Breast epithelium (tissue), 4 donors: ENCODE results near the gene SPOCK1. TPM values are rescaled to one million over a fixed set of nuclear protein-coding genes. Genes with fewer than 3 reads are reported as not detected.
A peak's percentile ranks its signal among the peaks of the same experiment; 100 is the strongest.

Experiments used
- DNase-seq, 2 donors: peaks; one replicate each; pipeline ENCODE4 v3.0.0-alpha.2; 2019; ENCODE audit warnings: low spot score in 2 of 2
- H3K27ac ChIP-seq, 2 donors: fragments of 200-600 bp; sonication (generic) in 1 of 2; one replicate each; pipeline ENCODE4 v1.5.1; 2016 to 2019; ENCODE audit warnings: mild to moderate bottlenecking in 1 of 2
- H3K27me3 ChIP-seq, 2 donors: fragments of 200-600 bp; sonication (generic) in 1 of 2; one replicate each; pipeline versions ENCODE4 v1.5.1 to v1.6.0; 2017 to 2019; ENCODE audit warnings: control low read depth in 1 of 2, mild to moderate bottlenecking in 1 of 2
- H3K36me3 ChIP-seq: fragments of 200-600 bp; one replicate; pipeline ENCODE4 v1.5.1; 2019
- H3K4me1 ChIP-seq, 2 donors: fragments of 200-600 bp; sonication (generic); one replicate each; pipeline ENCODE4 v1.5.1; 2016 to 2019; ENCODE audit warnings: control low read depth in 1 of 2
- H3K4me3 ChIP-seq, 3 donors: fragments of 200-600 bp; sonication (generic); 1 replicate in 2 of 3; 2 replicates in 1 of 3; pipeline ENCODE4 v1.5.1; 2016 to 2019; ENCODE audit warnings: mild to moderate bottlenecking in 3 of 3, moderate library complexity in 2 of 3
- H3K9me3 ChIP-seq, 2 donors: fragments of 200-600 bp; sonication (generic) in 1 of 2; one replicate each; pipeline ENCODE4 v1.5.1; 2016 to 2019; ENCODE audit warnings: control low read depth in 1 of 2
- POLR2A ChIP-seq: fragments of 450-650 bp; IDR thresholded peaks from one replicate; pipeline ENCODE4 v1.6.1; 2016; ENCODE audit warnings: antibody characterized with exemption, mild to moderate bottlenecking, moderate library complexity
- POLR2AphosphoS5 ChIP-seq, 3 donors: sonication (generic); formaldehyde crosslinking; IDR thresholded peaks; one replicate each; pipeline ENCODE4 v1.6.1; 2017; ENCODE audit warnings: antibody characterized with exemption in 3 of 3
- intact Hi-C: fragments of 100-400 bp; cut with DNase I; formaldehyde crosslinking; loops from one replicate; pipeline ENCODE4 v1.15.1; 2023; ENCODE audit warnings: low total_unique reads
- total RNA-seq, 3 donors: library from RNA; depleted of rRNA; stranded (reverse); fragments of >200 nt; gene quantifications; one replicate each; pipeline ENCODE4 v1.1.0, GENCODE V29; 2016
- TF ChIP-seq, protein P1 (sequence below), 3 donors: fragments of 450-650 bp; IDR thresholded peaks; one replicate each; pipeline ENCODE4 v1.5.1; 2016 to 2017; ENCODE audit warnings: antibody characterized with exemption in 3 of 3, mild to moderate bottlenecking in 3 of 3, moderate library complexity in 3 of 3

Gene SPOCK1
- total RNA-seq, 3 donors from 2014 or later, result 14.5 to 52.0 (median 24.3) TPM

DNA sequence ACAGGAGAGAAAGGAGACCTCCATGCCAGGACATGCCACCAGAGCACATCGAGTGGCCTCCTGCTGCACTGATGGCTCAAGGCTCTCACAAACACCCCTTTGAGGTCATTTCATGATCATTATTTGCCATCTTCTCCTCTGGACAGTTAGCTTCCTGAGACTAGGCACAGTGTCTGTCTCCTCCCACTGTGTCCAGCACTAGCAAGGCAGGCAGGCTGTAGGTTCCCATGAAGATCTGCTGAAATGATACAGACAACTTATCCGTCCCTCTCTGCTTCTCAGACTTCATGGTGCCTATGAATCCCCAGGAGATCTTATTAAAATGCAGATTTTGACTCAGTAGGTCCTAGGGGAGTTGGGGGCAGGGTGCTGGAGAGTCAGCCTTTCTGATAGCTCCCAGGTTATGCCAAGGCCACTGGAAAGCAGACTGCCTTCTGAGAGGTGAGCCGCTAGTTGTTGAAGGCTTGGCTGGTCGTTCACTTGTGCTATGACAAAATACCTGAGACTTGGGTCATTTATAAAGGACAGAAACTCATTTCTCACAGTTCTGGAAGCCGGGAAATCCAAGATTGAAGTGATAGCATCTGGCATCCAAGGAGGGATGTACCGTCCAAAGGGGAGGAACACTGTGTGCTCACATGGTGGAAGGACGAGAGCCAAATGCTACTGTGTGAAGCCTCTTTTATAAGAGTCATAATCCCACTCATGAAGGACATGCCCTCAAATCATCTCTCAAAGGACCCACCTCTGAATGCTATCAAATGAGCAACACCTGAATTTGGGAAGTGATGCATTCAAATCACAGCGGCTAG is 183.4 kb downstream of the SPOCK1 start:
- intact Hi-C loops, result no loop called here
- no peak for DNase-seq
- Histone ChIP-seq H3K9me3 (no peaks in the 10 kb centered on the region), H3K36me3 (no peaks in the 10 kb centered on the region), H3K4me1 (no peaks in the 10 kb centered on the region), H3K4me3 (no peak overlapping the region), H3K27ac (no peak overlapping the region), H3K27me3 (no peaks in the 10 kb centered on the region)
- TF ChIP-seq POLR2AphosphoS5 (IDR thresholded peaks at IDR 0.05), result peak in 1 of 3 donors; percentile 46
- TF ChIP-seq, protein P1, sequence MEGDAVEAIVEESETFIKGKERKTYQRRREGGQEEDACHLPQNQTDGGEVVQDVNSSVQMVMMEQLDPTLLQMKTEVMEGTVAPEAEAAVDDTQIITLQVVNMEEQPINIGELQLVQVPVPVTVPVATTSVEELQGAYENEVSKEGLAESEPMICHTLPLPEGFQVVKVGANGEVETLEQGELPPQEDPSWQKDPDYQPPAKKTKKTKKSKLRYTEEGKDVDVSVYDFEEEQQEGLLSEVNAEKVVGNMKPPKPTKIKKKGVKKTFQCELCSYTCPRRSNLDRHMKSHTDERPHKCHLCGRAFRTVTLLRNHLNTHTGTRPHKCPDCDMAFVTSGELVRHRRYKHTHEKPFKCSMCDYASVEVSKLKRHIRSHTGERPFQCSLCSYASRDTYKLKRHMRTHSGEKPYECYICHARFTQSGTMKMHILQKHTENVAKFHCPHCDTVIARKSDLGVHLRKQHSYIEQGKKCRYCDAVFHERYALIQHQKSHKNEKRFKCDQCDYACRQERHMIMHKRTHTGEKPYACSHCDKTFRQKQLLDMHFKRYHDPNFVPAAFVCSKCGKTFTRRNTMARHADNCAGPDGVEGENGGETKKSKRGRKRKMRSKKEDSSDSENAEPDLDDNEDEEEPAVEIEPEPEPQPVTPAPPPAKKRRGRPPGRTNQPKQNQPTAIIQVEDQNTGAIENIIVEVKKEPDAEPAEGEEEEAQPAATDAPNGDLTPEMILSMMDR (IDR thresholded peaks at IDR 0.05), result no peak
- no peak for TF ChIP-seq POLR2A

DNA sequence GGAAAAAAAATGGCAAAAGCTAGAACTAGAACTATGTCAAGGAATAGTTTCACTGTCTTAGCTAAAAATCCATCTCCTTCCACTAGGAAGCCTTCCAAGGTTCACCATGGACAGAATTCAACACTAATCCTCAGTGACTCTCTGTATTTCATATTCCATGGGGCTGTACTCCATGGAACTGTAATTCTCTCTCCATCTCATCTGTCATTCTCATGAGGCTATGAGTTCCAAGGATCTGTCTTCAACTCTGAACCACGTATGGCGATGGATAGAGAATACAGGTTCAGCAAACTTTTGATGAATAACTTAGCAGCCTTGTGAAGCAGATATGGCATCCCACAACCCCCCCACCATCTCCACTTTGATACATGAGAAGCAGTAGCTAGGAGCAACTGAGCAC is 184.0 kb downstream of the SPOCK1 start:
- Histone ChIP-seq H3K9me3 (no peaks in the 10 kb centered on the region), H3K4me1 (no peaks in the 10 kb centered on the region), H3K27ac (no peak overlapping the region), H3K4me3 (no peak overlapping the region), H3K36me3 (no peaks in the 10 kb centered on the region), H3K27me3 (no peaks in the 10 kb centered on the region)
- no peak for DNase-seq
- TF ChIP-seq, protein P1 (IDR thresholded peaks at IDR 0.05), result no peak
- no peak for TF ChIP-seq POLR2AphosphoS5 (IDR thresholded peaks at IDR 0.05)
- TF ChIP-seq POLR2A, result no peak
- intact Hi-C loops, result no loop called here

DNA sequence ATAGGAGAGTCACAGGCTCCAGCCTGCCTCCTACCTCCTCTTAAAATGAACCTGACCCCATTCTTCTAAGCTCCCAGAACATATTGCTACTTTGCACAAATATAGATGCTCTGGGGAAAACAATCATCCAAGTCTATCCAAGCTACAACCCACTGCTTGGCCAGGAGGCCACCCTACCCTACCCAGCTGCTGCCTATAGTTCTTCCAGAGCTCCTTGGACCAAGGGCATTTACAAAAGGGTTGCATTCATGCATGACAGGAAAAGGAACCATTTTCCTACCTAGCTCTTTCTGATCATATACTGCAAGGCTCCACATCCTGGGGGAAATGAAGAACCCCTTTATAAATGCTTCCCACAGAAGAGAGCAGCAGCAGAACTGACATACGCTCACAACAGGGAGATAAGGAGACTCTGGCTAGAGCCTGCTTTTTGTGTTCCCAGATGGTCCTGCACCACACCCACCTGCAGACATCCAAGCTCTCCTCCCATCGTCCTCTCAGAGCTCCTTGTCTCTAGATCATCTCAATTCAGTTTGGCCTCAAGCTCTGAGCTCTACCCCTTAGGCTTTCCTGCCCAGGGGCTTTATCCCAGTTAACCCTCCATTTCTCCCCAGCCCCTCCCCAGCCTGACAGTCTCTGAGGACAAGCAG is 185.5 kb downstream of the SPOCK1 start:
- no peaks in the 10 kb centered on the region for H3K36me3 ChIP-seq
- no peaks in the 10 kb centered on the region for H3K27me3 ChIP-seq
- H3K27ac ChIP-seq, result no peak overlapping the region
- no peak for DNase-seq
- H3K9me3 ChIP-seq, result no peaks in the 10 kb centered on the region
- TF ChIP-seq, protein P1 (IDR thresholded peaks at IDR 0.05), result no peak
- TF ChIP-seq POLR2A, result no peak
- no peak for TF ChIP-seq POLR2AphosphoS5 (IDR thresholded peaks at IDR 0.05)
- H3K4me1 ChIP-seq, result no peaks in the 10 kb centered on the region
- no peak overlapping the region for H3K4me3 ChIP-seq
- intact Hi-C loops, result no loop called here

DNA sequence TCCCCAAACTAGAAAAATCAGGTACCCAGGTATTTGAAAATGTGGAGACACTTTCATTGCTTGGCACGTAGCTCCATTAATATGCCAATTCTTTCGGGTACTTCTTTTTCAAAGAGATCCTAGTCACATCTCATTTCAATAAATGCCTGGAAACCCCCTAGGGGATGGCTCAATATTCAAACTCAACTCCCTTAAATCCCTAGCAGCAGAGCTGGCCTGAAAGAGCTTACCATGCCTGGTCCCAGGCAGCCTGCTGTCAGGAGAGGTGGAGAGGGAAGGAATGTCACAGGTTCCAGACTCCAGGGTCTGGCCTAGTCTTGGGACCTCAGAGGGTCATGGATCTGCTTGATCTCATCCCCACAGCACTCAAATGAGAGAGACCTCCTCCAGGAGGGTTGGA is 187.1 kb downstream of the SPOCK1 start:
- no peak overlapping the region for H3K4me3 ChIP-seq
- DNase-seq, result no peak
- intact Hi-C loops, result no loop called here

More for the DNA sequence above, 187.1 kb downstream of the SPOCK1 start:
- Histone ChIP-seq H3K27me3 (no peaks in the 10 kb centered on the region), H3K27ac (no peak overlapping the region), H3K36me3 (no peaks in the 10 kb centered on the region), H3K9me3 (no peaks in the 10 kb centered on the region), H3K4me1 (no peaks in the 10 kb centered on the region)
- no peak for TF ChIP-seq POLR2A
- TF ChIP-seq POLR2AphosphoS5 (IDR thresholded peaks at IDR 0.05), result no peak
- TF ChIP-seq, protein P1 (IDR thresholded peaks at IDR 0.05), result no peak
